Measurements from ENCODE around the gene LPXN.

LPXN gene

GRCh38 chr11:58511636-58512035 lies 64.0 kb downstream of the LPXN start:
- no peak for DNase-seq

- no peak for DNase-seq
These were observed 65.9 kb downstream of the LPXN start for GRCh38 chr11:58509748-58510147.

GRCh38 chr11:58508814-58509213 lies 66.8 kb downstream of the LPXN start:
- no peak for DNase-seq

- DNase-seq, result no peak
These were observed 67.7 kb downstream of the LPXN start, which contains the start of gene OR5B21 for GRCh38 chr11:58508005-58508404. Gene OR5B21 (minus strand): TSS chr11:58508105. CDS start chr11:58508105, 0 bp downstream.

GRCh38 chr11:58507355-58507754 lies 68.3 kb downstream of the LPXN start:
- no peak for DNase-seq

GRCh38 chr11:58506935-58507334 lies 68.7 kb downstream of the LPXN start:
- DNase-seq, result no peak

- DNase-seq, result no peak
These were observed 69.8 kb downstream of the LPXN start for GRCh38 chr11:58505849-58506248.

GRCh38 chr11:58504232-58504631 lies 71.4 kb downstream of the LPXN start:
- no peak for DNase-seq

GRCh38 chr11:58503361-58503856 lies 72.2 kb downstream of the LPXN start:
- DNase-seq, result no peak

GRCh38 chr11:58502004-58502403 lies 73.7 kb downstream of the LPXN start:
- no peak for DNase-seq

- DNase-seq, result no peak
These were observed 77.2 kb downstream of the LPXN start for GRCh38 chr11:58498464-58498863.

GRCh38 chr11:58497951-58498350 lies 77.7 kb downstream of the LPXN start:
- peak; percentile 4 for DNase-seq

- DNase-seq, result no peak
These were observed 79.8 kb downstream of the LPXN start for GRCh38 chr11:58495906-58496305.

GRCh38 chr11:58494101-58494500 lies 81.6 kb downstream of the LPXN start:
- DNase-seq, result no peak

- no peak for DNase-seq
These were observed 82.0 kb downstream of the LPXN start for GRCh38 chr11:58493676-58494075.

GRCh38 chr11:58490827-58491226 lies 84.8 kb downstream of the LPXN start:
- no peak for DNase-seq

- DNase-seq, result no peak
These were observed 88.5 kb downstream of the LPXN start for GRCh38 chr11:58487170-58487569.

GRCh38 chr11:58485961-58486360 lies 89.7 kb downstream of the LPXN start:
- no peak for DNase-seq
